Glutamatergic neuron (in vitro differentiated cells): Measurements from ENCODE around the gene CHD9. TPM values are rescaled to one million over a fixed set of nuclear protein-coding genes. Genes with fewer than 3 reads are reported as not detected.

Experiments
- DNase-seq: peaks from one replicate; pipeline ENCODE4 v3.0.0; 2022
- H3K27ac Mint-ChIP-seq: one replicate; pipeline ENCODE4 v1.8.0; 2020; ENCODE audit warnings: mild to moderate bottlenecking, mixed read lengths, inconsistent platforms; ENCODE audit not compliant: unreplicated experiment
- H3K27me3 Mint-ChIP-seq: one replicate; pipeline ENCODE4 v1.8.0; 2020; ENCODE audit warnings: mild to moderate bottlenecking, moderate library complexity, mixed read lengths, inconsistent platforms; ENCODE audit not compliant: unreplicated experiment
- H3K36me3 Mint-ChIP-seq: one replicate; pipeline ENCODE4 v1.8.0; 2020; ENCODE audit warnings: mild to moderate bottlenecking, mixed read lengths, inconsistent platforms; ENCODE audit not compliant: unreplicated experiment
- H3K4me1 Mint-ChIP-seq: one replicate; pipeline ENCODE4 v1.8.0; 2020; ENCODE audit warnings: mild to moderate bottlenecking, low read depth, mixed read lengths, inconsistent platforms; ENCODE audit not compliant: unreplicated experiment
- H3K4me3 Mint-ChIP-seq: one replicate; pipeline ENCODE4 v1.8.0; 2020; ENCODE audit warnings: mild to moderate bottlenecking, mixed read lengths, inconsistent platforms; ENCODE audit not compliant: unreplicated experiment
- H3K9me3 Mint-ChIP-seq: one replicate; pipeline ENCODE4 v1.8.0; 2020; ENCODE audit warnings: mild to moderate bottlenecking, moderate library complexity, mixed read lengths, inconsistent platforms; ENCODE audit not compliant: unreplicated experiment
- total RNA-seq: library from RNA; stranded (reverse); fragmentation: NEBNext Ultra II Directional; extraction: Animal tissue kit (Norgen Biotek cat#: 25700); gene quantifications from one replicate; pipeline ENCODE4 v1.2.1, GENCODE V29; 2021; ENCODE audit not compliant: unreplicated experiment
- TF ChIP-seq, protein P1 (sequence below): fragments of 200-600 bp; sonication (generic); IDR thresholded peaks from one replicate; pipeline ENCODE4 v1.5.0; 2021; ENCODE audit not compliant: partially characterized antibody, unreplicated experiment

CHD9 gene
- total RNA-seq, 1 donor from 2014 or later = 120 TPM

DNA sequence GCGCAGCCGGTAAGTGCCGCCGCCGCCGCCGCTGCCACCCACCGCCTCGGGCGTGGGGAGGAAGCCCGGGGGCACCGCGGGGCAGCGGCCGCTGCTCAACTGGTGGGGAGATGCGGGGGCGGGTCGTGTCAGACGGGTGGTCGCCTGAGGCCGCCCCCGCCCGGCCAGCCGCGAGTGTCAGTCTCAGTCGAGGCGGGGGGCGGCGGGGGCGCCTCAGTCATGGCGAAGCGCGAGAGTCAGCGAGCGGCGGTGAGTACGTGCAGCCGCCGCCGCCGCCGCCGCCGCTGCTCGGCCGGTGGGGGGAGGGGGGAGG is 76.2 kb downstream of the CHD9 start:
- no peak for DNase-seq
- Mint-ChIP-seq H3K9me3 (peaks cover 10% of the 10 kb centered on the region), H3K36me3 (no peaks in the 10 kb centered on the region), H3K27ac (no peak overlapping the region), H3K4me3 (no peak overlapping the region), H3K27me3 (no peaks in the 10 kb centered on the region), H3K4me1 (peaks cover 10% of the 10 kb centered on the region)
- TF ChIP-seq, protein P1, sequence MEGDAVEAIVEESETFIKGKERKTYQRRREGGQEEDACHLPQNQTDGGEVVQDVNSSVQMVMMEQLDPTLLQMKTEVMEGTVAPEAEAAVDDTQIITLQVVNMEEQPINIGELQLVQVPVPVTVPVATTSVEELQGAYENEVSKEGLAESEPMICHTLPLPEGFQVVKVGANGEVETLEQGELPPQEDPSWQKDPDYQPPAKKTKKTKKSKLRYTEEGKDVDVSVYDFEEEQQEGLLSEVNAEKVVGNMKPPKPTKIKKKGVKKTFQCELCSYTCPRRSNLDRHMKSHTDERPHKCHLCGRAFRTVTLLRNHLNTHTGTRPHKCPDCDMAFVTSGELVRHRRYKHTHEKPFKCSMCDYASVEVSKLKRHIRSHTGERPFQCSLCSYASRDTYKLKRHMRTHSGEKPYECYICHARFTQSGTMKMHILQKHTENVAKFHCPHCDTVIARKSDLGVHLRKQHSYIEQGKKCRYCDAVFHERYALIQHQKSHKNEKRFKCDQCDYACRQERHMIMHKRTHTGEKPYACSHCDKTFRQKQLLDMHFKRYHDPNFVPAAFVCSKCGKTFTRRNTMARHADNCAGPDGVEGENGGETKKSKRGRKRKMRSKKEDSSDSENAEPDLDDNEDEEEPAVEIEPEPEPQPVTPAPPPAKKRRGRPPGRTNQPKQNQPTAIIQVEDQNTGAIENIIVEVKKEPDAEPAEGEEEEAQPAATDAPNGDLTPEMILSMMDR = no peak

DNA sequence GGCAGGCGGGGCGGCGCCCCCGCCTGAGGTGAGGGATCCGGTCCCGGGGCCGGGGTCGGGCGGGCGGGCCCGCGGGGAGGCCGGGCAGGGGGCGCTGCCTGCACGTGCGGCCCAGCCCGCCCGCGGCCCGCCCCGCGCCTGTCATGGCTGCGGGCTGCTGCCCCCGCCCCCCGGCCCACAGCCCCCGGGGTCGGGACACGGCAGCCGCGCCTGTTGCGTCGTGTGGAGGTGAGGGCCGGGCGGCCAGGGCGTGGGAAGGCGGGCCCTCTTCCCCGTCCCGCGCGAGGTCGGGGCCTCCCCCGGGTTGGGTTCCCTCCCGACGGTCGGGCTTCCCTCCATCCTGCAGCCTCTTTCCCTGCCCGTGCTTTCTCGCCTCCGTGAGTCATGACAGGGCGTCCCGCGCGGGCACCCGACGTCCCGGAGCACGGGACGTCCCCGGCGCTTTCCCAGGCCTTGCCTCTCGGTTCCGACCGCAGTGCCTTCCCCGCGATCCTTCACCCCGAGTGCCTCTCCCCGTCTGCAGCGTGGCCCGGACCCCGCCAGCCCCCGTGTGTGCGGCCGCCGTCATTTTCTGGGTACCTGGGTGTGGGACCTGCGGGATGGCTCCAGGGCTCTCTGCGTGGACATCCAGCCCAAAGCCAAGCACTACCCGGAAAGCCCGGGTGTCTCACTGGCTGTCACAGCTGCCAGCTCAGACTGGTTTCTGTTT is 76.7 kb downstream of the CHD9 start:
- TF ChIP-seq, protein P1 = no peak
- Mint-ChIP-seq H3K4me1 (peaks cover 10% of the 10 kb centered on the region), H3K27ac (no peak overlapping the region), H3K36me3 (no peaks in the 10 kb centered on the region), H3K27me3 (no peaks in the 10 kb centered on the region), H3K9me3 (peaks cover 10% of the 10 kb centered on the region), H3K4me3 (peak overlapping the region; percentile 85)
- DNase-seq = peak; percentile 63

DNA sequence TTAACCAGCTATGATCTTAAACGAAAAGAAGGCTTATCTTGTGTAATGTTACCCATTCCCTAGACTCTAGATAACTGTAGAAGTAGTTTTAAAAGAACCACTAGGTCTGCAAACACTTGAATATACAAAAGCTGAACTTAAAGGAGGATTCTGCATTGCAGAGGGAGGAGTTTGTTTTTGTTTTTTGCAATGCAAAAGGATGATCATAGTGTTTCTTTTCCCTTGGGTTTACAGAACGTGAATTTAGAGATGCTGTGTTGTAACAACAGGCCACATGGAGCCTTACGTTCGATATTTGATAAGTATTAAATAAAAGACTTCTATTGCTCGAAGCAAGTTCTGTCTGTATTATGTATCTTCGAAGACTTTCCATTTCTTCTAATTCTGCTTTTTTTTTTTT is 77.6 kb downstream of the CHD9 start:
- Mint-ChIP-seq H3K27ac (no peak overlapping the region), H3K9me3 (peaks cover 10% of the 10 kb centered on the region), H3K4me1 (peaks cover 10% of the 10 kb centered on the region), H3K4me3 (peak overlapping the region; percentile 85), H3K27me3 (no peaks in the 10 kb centered on the region), H3K36me3 (no peaks in the 10 kb centered on the region)
- TF ChIP-seq, protein P1 = no peak
- no peak for DNase-seq

DNA sequence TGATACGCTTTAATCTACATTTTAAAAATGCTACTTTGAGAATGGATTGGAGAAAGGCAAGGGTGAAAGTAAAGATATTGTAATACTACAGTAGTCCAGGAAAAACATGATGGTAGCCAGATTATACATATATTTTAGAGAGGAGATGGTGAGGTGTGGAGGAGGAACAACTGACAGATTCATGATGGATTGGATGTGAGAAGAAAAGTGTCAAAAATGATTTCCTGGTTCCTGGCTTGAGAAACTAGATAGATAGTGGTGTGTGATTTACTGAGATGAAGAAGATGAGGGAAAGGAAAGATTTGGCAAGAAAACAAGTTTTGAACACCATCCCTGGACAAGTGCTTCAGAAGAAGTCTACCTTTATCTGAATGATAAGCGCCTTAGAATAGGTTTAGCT is 80.5 kb downstream of the CHD9 start:
- H3K36me3 Mint-ChIP-seq = no peaks in the 10 kb centered on the region
- peaks cover 1% of the 10 kb centered on the region for H3K27me3 Mint-ChIP-seq
- H3K4me1 Mint-ChIP-seq = peaks cover 2% of the 10 kb centered on the region
- DNase-seq = no peak
- H3K9me3 Mint-ChIP-seq = no peaks in the 10 kb centered on the region
- no peak overlapping the region for H3K27ac Mint-ChIP-seq
- TF ChIP-seq, protein P1 = no peak
- H3K4me3 Mint-ChIP-seq = no peak overlapping the region

DNA sequence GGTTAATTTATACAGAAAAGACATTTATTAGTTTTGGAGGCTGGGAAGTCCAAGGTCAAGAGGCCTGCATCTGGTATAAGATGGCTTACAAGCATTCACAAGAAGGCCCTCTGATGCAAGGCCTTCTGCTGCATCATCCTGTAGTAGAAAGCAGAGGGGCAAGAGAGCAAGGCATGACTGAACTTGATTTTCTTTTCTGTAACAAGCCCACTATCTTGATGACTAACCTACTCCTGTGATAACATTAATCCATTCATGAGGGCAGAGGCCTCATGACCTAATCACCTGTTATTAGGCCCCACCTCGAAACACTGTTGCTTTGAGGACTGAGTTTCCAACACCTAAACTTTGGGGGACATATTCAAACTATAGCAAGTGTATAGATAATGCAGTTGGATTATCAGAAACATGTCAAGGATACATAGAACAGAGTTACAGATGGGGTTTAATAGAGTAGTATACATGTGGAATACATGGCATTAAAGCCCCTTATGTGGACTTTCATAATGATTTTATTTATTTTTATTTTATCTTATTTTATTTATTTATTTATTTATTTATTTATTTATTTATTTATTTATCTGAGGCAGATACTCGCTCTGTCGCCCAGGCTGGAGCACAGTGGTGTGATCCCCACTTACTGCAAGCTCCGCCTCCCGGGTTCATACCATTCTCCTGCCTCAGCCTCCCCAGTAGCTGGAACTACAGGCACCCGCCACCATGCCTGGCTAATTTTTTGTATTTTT is 88.2 kb downstream of the CHD9 start:
- H3K27ac Mint-ChIP-seq = no peak overlapping the region
- no peak overlapping the region for H3K4me3 Mint-ChIP-seq
- H3K4me1 Mint-ChIP-seq = no peaks in the 10 kb centered on the region
- no peaks in the 10 kb centered on the region for H3K36me3 Mint-ChIP-seq
- TF ChIP-seq, protein P1 = no peak
- peaks cover 1% of the 10 kb centered on the region for H3K27me3 Mint-ChIP-seq
- no peak for DNase-seq
- H3K9me3 Mint-ChIP-seq = no peaks in the 10 kb centered on the region
